Lower lobe of right lung (tissue), 2 donors: ENCODE measurements around the gene SLC16A7. TPM values are rescaled to one million over a fixed set of nuclear protein-coding genes. Genes with fewer than 3 reads are reported as not detected.

ENCODE experiments used
- ATAC-seq, 2 donors: fragments of 200-7000 bp; cut with Tn5 transposase; one replicate each; pipeline ENCODE4 v1.9.1; 2020 to 2022; ENCODE audit warnings: mild to moderate bottlenecking in 2 of 2, moderate library complexity in 2 of 2
- DNase-seq: peaks from one replicate; pipeline ENCODE4 v3.0.0-alpha.2; 2020
- H3K27ac ChIP-seq: fragments of 200-600 bp; one replicate; pipeline ENCODE4 v1.8.0; 2022
- H3K27me3 ChIP-seq: fragments of 200-600 bp; one replicate; pipeline ENCODE4 v1.8.0; 2022; ENCODE audit warnings: low read depth
- H3K36me3 ChIP-seq: fragments of 200-600 bp; one replicate; pipeline ENCODE4 v1.8.0; 2022; ENCODE audit warnings: mild to moderate bottlenecking
- H3K4me1 ChIP-seq: fragments of 200-600 bp; one replicate; pipeline ENCODE4 v1.8.0; 2022
- H3K4me3 ChIP-seq: fragments of 200-600 bp; one replicate; pipeline ENCODE4 v1.8.0; 2022; ENCODE audit warnings: mild to moderate bottlenecking
- H3K9me3 ChIP-seq: fragments of 200-600 bp; one replicate; pipeline ENCODE4 v1.8.0; 2022
- intact Hi-C: fragments of 100-400 bp; cut with DNase I; formaldehyde crosslinking; loops from one replicate; pipeline ENCODE4 v1.11.0; 2022
- total RNA-seq: library from RNA; stranded (reverse); fragmentation: NEBNext Ultra II Directional; extraction: Animal tissue kit (Norgen Biotek cat#: 25700); gene quantifications from one replicate; pipeline ENCODE4 v1.2.1, GENCODE V29; 2021
- TF ChIP-seq, protein P1 (sequence below): fragments of 200-600 bp; IDR thresholded peaks from one replicate; pipeline ENCODE4 v1.8.0; 2022; ENCODE audit warnings: antibody characterized with exemption, mild to moderate bottlenecking
- donor health status: DM: no; HTN: yes; CAD: no; lungs with severe emphysema.

SLC16A7 gene
- total RNA-seq, 1 donor from 2014 or later, result 13.3 TPM

DNA sequence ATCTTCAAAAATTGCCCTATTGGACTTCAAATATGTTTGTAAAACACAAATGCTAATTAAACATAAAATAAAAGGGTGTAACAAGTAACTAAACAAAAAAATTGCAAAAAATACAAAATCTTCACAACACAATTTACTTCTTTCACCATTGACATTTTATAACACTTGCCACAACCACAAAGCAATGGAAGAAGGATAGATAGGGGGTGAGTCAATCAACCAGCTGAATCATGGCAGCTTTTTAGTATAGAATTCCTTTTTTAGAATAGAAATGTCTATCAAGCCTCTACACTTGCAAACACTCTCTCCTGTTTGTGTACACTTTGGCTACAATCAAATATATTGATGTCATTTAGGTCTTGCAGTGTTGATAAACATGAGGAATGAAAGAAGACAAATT lies 232.7 kb downstream of the SLC16A7 start:
- Histone ChIP-seq H3K9me3 (no peaks in the 10 kb centered on the region), H3K27ac (no peak overlapping the region), H3K4me1 (no peaks in the 10 kb centered on the region), H3K36me3 (no peaks in the 10 kb centered on the region), H3K27me3 (no peaks in the 10 kb centered on the region), H3K4me3 (no peak overlapping the region)
- intact Hi-C loops, result no loop called here
- no peak for ATAC-seq
- TF ChIP-seq, protein P1, sequence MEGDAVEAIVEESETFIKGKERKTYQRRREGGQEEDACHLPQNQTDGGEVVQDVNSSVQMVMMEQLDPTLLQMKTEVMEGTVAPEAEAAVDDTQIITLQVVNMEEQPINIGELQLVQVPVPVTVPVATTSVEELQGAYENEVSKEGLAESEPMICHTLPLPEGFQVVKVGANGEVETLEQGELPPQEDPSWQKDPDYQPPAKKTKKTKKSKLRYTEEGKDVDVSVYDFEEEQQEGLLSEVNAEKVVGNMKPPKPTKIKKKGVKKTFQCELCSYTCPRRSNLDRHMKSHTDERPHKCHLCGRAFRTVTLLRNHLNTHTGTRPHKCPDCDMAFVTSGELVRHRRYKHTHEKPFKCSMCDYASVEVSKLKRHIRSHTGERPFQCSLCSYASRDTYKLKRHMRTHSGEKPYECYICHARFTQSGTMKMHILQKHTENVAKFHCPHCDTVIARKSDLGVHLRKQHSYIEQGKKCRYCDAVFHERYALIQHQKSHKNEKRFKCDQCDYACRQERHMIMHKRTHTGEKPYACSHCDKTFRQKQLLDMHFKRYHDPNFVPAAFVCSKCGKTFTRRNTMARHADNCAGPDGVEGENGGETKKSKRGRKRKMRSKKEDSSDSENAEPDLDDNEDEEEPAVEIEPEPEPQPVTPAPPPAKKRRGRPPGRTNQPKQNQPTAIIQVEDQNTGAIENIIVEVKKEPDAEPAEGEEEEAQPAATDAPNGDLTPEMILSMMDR, result no peak
- DNase-seq, result no peak

DNA sequence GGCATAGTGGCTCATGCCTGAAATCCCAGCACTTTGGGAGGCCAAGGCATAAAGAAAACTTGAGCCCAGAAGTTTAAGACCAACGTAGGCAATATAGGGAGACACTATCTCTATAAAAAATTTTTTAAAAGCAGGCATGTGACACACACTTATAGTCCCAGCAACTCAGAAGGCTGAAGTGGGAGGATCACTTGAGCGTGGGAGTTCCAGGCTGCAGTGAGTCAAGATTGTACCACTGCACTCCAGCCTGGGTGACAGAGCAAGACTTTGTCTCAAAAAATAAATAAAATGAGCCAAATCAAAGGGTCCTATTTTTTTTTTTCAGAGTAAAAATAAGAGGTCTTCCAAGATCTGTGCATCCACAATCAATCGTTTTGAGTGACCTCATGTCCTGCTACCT lies 237.6 kb downstream of the SLC16A7 start:
- DNase-seq, result no peak
- intact Hi-C loops, result no loop called here
- Histone ChIP-seq H3K27me3 (no peaks in the 10 kb centered on the region), H3K4me1 (no peaks in the 10 kb centered on the region), H3K4me3 (no peak overlapping the region), H3K36me3 (no peaks in the 10 kb centered on the region), H3K9me3 (no peaks in the 10 kb centered on the region), H3K27ac (no peak overlapping the region)
- TF ChIP-seq, protein P1, result no peak
- ATAC-seq, result no peak

DNA sequence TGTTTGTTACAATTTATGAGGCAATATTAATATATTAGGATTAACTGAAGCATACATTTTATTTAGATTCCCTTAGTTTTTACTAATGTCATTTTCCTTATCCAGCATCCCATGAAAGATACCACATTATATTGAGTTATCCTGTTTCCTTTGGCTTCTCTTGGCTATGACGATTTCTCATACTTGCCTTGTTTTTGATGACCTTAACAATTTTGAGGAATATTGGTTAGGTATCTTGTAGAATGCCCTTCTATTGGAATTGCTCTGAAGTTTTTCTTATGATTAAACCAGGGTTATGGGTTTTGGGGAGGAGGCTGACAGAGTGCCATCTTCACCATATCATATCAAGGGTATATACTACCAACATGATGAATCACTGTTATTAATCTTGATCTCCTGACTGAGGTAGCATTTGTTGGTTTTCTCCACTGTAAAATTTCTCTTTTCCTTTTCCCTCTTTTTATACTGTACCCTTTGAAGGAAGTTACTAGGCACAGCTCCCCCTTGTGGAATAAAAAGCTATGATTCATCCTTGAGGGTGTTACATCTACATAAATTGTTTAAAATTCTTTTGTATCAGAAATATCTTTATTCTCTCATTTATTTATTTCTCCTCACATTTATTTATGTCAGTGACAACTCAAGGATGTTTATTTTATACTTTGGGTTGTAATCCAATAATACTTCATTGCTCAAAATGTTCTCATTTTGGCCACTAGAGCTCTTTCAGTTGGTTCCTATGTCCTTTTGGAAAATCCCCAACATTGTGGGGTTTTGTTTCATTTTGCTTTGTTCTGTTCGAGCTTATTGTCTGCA lies 239.0 kb downstream of the SLC16A7 start:
- Histone ChIP-seq H3K9me3 (no peaks in the 10 kb centered on the region), H3K4me1 (no peaks in the 10 kb centered on the region), H3K27ac (no peak overlapping the region), H3K4me3 (no peak overlapping the region), H3K36me3 (no peaks in the 10 kb centered on the region), H3K27me3 (no peaks in the 10 kb centered on the region)
- DNase-seq (no peak), ATAC-seq (peak in 1 of 2 donors; percentile 52)
- TF ChIP-seq, protein P1, result peak; percentile 55
- intact Hi-C loops, result no loop called here
